MCF 10A (cell line): ENCODE data around the gene MTHFR. TPM values are rescaled to one million over a fixed set of nuclear protein-coding genes. Genes with fewer than 3 reads are reported as not detected.

Source experiments
- BruUV-seq: library from RNA; stranded (reverse); fragments of 400-500 nt; replicated peaks from 2 replicates; lab custom pipeline; 2021; lab: Mats Ljungman, UMichigan
- CTCF ChIA-PET: fragments of 300-600 bp; sonication (Branson Sonifier 250); formaldehyde crosslinking; extraction: SDS; loops from one replicate; lab custom pipeline; 2021; ENCODE audit warnings: antibody characterized with exemption, inconsistent platforms; lab: Yijun Ruan, JAX
- POLR2A ChIA-PET: fragments of 300-600, 350-650 bp; sonication (Branson Sonifier 250); formaldehyde crosslinking; extraction: SDS; loops from one replicate; lab custom pipeline; 2020; ENCODE audit warnings: antibody characterized with exemption, inconsistent platforms; lab: Yijun Ruan, JAX
- DNase-seq: peaks from one replicate; pipeline ENCODE4 v3.0.0-alpha.2; 2018; ENCODE audit not compliant: unreplicated experiment
- H3K27ac Mint-ChIP-seq: one replicate; pipeline ENCODE4 v1.8.0; 2022; ENCODE audit warnings: mild to moderate bottlenecking, low read depth, mixed read lengths; ENCODE audit not compliant: unreplicated experiment
- H3K27me3 Mint-ChIP-seq: one replicate; pipeline ENCODE4 v1.8.0; 2022; ENCODE audit warnings: mixed read lengths; ENCODE audit not compliant: insufficient read depth, unreplicated experiment
- H3K36me3 Mint-ChIP-seq: one replicate; pipeline ENCODE4 v1.8.0; 2022; ENCODE audit warnings: mild to moderate bottlenecking, moderate library complexity, mixed read lengths; ENCODE audit not compliant: insufficient read depth, unreplicated experiment
- H3K4me1 Mint-ChIP-seq: one replicate; pipeline ENCODE4 v1.8.0; 2022; ENCODE audit warnings: mixed read lengths; ENCODE audit not compliant: insufficient read depth, unreplicated experiment
- H3K4me3 Mint-ChIP-seq: one replicate; pipeline ENCODE4 v1.8.0; 2022; ENCODE audit warnings: mild to moderate bottlenecking, moderate library complexity, mixed read lengths; ENCODE audit not compliant: unreplicated experiment
- H3K9me3 Mint-ChIP-seq: one replicate; pipeline ENCODE4 v1.8.0; 2022; ENCODE audit warnings: mixed read lengths; ENCODE audit not compliant: unreplicated experiment
- intact Hi-C: fragments of 100-400 bp; cut with micrococcal nuclease; formaldehyde crosslinking; loops from 2 replicates; pipeline ENCODE4 v1.14.1; 2022
- total RNA-seq: library from RNA; stranded (reverse); gene quantifications from 2 replicates; pipeline ENCODE4 v1.2.3, GENCODE V29; 2022
- TF ChIP-seq, protein P1 (sequence below): fragments of 200-600 bp; IDR thresholded peaks from one replicate; pipeline ENCODE4 v1.8.0; 2022; ENCODE audit warnings: antibody characterized with exemption, mild to moderate bottlenecking; ENCODE audit not compliant: unreplicated experiment

The MTHFR gene
- total RNA-seq, 1 experiment from 2014 or later, result 14.0 TPM

GRCh38 chr1:11831945-11832725 is 26.4 kb upstream of the MTHFR start:
- intact Hi-C loops, result no loop called here

GRCh38 chr1:11828511-11828910 is 22.7 kb upstream of the MTHFR start:
- Mint-ChIP-seq H3K9me3 (no peaks in the 10 kb centered on the region), H3K27ac (no peak overlapping the region), H3K27me3 (no peaks in the 10 kb centered on the region), H3K4me3 (no peak overlapping the region), H3K4me1 (no peaks in the 10 kb centered on the region), H3K36me3 (peaks cover 60% of the 10 kb centered on the region)
- DNase-seq, result no peak
- ChIA-PET CTCF (interaction anchor here (1.7 kb wide), 1 partner anchor 10 kb away, joined by 6 read pairs; no protein-coding TSS in a partner anchor), POLR2A (no interaction called here)
- intact Hi-C loops, result no loop called here
- TF ChIP-seq, protein P1, sequence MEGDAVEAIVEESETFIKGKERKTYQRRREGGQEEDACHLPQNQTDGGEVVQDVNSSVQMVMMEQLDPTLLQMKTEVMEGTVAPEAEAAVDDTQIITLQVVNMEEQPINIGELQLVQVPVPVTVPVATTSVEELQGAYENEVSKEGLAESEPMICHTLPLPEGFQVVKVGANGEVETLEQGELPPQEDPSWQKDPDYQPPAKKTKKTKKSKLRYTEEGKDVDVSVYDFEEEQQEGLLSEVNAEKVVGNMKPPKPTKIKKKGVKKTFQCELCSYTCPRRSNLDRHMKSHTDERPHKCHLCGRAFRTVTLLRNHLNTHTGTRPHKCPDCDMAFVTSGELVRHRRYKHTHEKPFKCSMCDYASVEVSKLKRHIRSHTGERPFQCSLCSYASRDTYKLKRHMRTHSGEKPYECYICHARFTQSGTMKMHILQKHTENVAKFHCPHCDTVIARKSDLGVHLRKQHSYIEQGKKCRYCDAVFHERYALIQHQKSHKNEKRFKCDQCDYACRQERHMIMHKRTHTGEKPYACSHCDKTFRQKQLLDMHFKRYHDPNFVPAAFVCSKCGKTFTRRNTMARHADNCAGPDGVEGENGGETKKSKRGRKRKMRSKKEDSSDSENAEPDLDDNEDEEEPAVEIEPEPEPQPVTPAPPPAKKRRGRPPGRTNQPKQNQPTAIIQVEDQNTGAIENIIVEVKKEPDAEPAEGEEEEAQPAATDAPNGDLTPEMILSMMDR, result no peak
- no TSS peak for BruUV-seq

More at GRCh38 chr1:11831945-11832725, 26.4 kb upstream of the MTHFR start:
- no peaks in the 10 kb centered on the region for H3K9me3 Mint-ChIP-seq
- TF ChIP-seq, protein P1, result no peak
- H3K4me3 Mint-ChIP-seq, result no peak overlapping the region
- ChIA-PET CTCF (interaction anchor here (0.5 to 0.9 kb wide), 3 partner anchors 61 to 173 kb away, joined by 3 read pairs; no protein-coding TSS in a partner anchor), POLR2A (interaction anchor here (0.5 to 1.8 kb wide), 4 partner anchors 25 to 247 kb away, joined by 3 to 5 read pairs (median 4); no protein-coding TSS in a partner anchor)
- H3K4me1 Mint-ChIP-seq, result no peaks in the 10 kb centered on the region
- no peak overlapping the region for H3K27ac Mint-ChIP-seq
- DNase-seq, result no peak
- BruUV-seq, result no TSS peak
- H3K36me3 Mint-ChIP-seq, result peaks cover 70% of the 10 kb centered on the region
- no peaks in the 10 kb centered on the region for H3K27me3 Mint-ChIP-seq

DNA sequence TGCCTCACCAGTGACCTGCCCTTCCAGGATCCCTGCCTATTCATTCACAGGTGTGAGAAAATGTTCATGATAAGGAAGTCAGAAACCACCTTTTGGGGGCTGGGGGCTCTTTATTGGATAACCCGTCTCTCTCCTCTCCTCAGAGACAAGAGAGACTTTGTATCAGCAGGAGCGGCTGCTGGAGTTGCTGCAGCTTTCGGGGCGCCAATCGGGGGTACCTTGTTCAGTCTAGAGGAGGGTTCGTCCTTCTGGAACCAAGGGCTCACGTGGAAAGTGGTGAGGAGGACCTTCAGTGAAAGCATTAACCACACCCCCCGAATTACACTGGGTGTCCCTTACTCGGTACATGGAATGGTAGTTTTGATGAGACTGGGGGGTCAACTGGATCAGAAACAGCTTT is 21.2 kb upstream of the MTHFR start:
- H3K4me3 Mint-ChIP-seq, result no peak overlapping the region
- H3K27me3 Mint-ChIP-seq, result no peaks in the 10 kb centered on the region
- intact Hi-C loops, result no loop called here
- no peaks in the 10 kb centered on the region for H3K9me3 Mint-ChIP-seq
- H3K27ac Mint-ChIP-seq, result no peak overlapping the region
- H3K4me1 Mint-ChIP-seq, result peaks cover 1% of the 10 kb centered on the region
- ChIA-PET POLR2A (no interaction called here), CTCF (interaction anchor here (0.5 kb wide), 1 partner anchor 318 kb away, joined by 3 read pairs; no protein-coding TSS in a partner anchor)
- no TSS peak for BruUV-seq
- DNase-seq, result no peak
- peaks cover 58% of the 10 kb centered on the region for H3K36me3 Mint-ChIP-seq
- TF ChIP-seq, protein P1, result no peak

GRCh38 chr1:11825131-11825530 is 19.4 kb upstream of the MTHFR start:
- TF ChIP-seq, protein P1, result no peak
- Mint-ChIP-seq H3K4me3 (no peak overlapping the region), H3K36me3 (peaks cover 66% of the 10 kb centered on the region), H3K27me3 (no peaks in the 10 kb centered on the region), H3K4me1 (peaks cover 10% of the 10 kb centered on the region), H3K27ac (no peak overlapping the region), H3K9me3 (no peaks in the 10 kb centered on the region)
- ChIA-PET POLR2A (interaction anchor here (0.5 to 1.4 kb wide), 3 partner anchors 19 to 83 kb away, joined by 4 to 5 read pairs (median 4); partner anchors contain the start of genes CLCN6 and MTHFR), CTCF (interaction anchor here (0.9 kb wide), 1 partner anchor 13 kb away, joined by 3 read pairs; no protein-coding TSS in a partner anchor)
- intact Hi-C loops, result no loop called here
- BruUV-seq, result no TSS peak
- DNase-seq, result no peak
